ENCODE data around the gene MYO1F. TPM values are rescaled to one million over a fixed set of nuclear protein-coding genes. Genes with fewer than 3 reads are reported as not detected.
"Not testable (repeated sequence)": the region's sequence is repeated elsewhere in the genome, so short reads cannot be mapped to it uniquely, and the experiment has no call there.

The MYO1F gene
- total and polyA plus RNA-seq, 8 donors: 3.0 to 54.8 (median 18.8) TPM

GRCh38 chr19:8561075-8561764 is 16.0 kb downstream of the MYO1F start:
- Histone ChIP-seq H3K36me3 (no peaks in the 10 kb centered on the region), H3K27ac (no peak overlapping the region), H3K9me3 (no peaks in the 10 kb centered on the region), H3K27me3 (no peaks in the 10 kb centered on the region), H3K4me3 (no peak overlapping the region), H3K4me1 (peaks cover 0 to 21% (median 0%) of the 10 kb centered on the region in 4 donors)
- intact Hi-C loops (cut with DNase I; ENCODE audit: low total_unique reads): no loop called here
- WGBS, 5 donors: 63 to 77% (median 71%) methylated on average over 2 of the region's 2 CpGs
- DNase-seq: no peak
- TF ChIP-seq POLR2AphosphoS5 (IDR thresholded peaks at IDR 0.05) (no peak), EP300 (IDR thresholded peaks at IDR 0.05) (no peak), POLR2A (IDR thresholded peaks at IDR 0.05) (no peak), CTCF (IDR thresholded peaks at IDR 0.05) (no peak)

GRCh38 chr19:8558325-8558724 is 18.9 kb downstream of the MYO1F start:
- Histone ChIP-seq H3K4me1 (no peaks in the 10 kb centered on the region), H3K9me3 (no peaks in the 10 kb centered on the region), H3K27me3 (peaks cover 0 to 6% (median 0%) of the 10 kb centered on the region in 3 donors), H3K36me3 (peaks cover 0 to 14% (median 0%) of the 10 kb centered on the region in 4 donors), H3K4me3 (no peak overlapping the region), H3K27ac (no peak overlapping the region)
- WGBS, 5 donors: 53 to 74% (median 57%) methylated on average over 2 of the region's 2 CpGs
- no peak for TF ChIP-seq EP300 (IDR thresholded peaks at IDR 0.05)
- TF ChIP-seq CTCF (IDR thresholded peaks at IDR 0.05): no peak
- TF ChIP-seq POLR2A (IDR thresholded peaks at IDR 0.05): no peak
- TF ChIP-seq POLR2AphosphoS5 (IDR thresholded peaks at IDR 0.05): no peak
- no peak for DNase-seq
- intact Hi-C loops (cut with DNase I; ENCODE audit: low total_unique reads): no loop called here

GRCh38 chr19:8557642-8558238 is 19.5 kb downstream of the MYO1F start:
- peaks cover 0 to 20% (median 0%) of the 10 kb centered on the region in 4 donors for H3K36me3 ChIP-seq
- WGBS, 5 donors: 69 to 74% (median 72%) methylated on average over 6 of the region's 6 CpGs
- intact Hi-C loops (cut with DNase I; ENCODE audit: low total_unique reads): no loop called here
- no peak for TF ChIP-seq CTCF (IDR thresholded peaks at IDR 0.05)
- TF ChIP-seq POLR2A (IDR thresholded peaks at IDR 0.05): no peak
- TF ChIP-seq POLR2AphosphoS5 (IDR thresholded peaks at IDR 0.05): no peak
- TF ChIP-seq EP300 (IDR thresholded peaks at IDR 0.05): no peak
- no peaks in the 10 kb centered on the region for H3K4me1 ChIP-seq
- H3K9me3 ChIP-seq: no peaks in the 10 kb centered on the region
- H3K4me3 ChIP-seq: no peak overlapping the region
- no peak overlapping the region for H3K27ac ChIP-seq
- DNase-seq: no peak
- H3K27me3 ChIP-seq: peaks cover 0 to 6% (median 0%) of the 10 kb centered on the region in 3 donors

- H3K4me1 ChIP-seq; intact Hi-C loops (cut with DNase I; ENCODE audit: low total_unique reads); H3K27ac ChIP-seq; DNase-seq; H3K4me3 ChIP-seq; H3K27me3 ChIP-seq; H3K9me3 ChIP-seq: not testable (repeated sequence)
- 88 to 97% (median 96%) methylated on average over 6 to 7 of the region's 7 CpGs for WGBS, 5 donors
- peaks cover 0 to 47% (median 10%) of the 10 kb centered on the region in 4 donors for H3K36me3 ChIP-seq
These were observed 23.5 kb downstream of the MYO1F start for GRCh38 chr19:8553729-8554128.

GRCh38 chr19:8552810-8553209 is 24.4 kb downstream of the MYO1F start:
- no peaks in the 10 kb centered on the region for H3K4me1 ChIP-seq
- no peaks in the 10 kb centered on the region for H3K9me3 ChIP-seq
- TF ChIP-seq EP300 (IDR thresholded peaks at IDR 0.05) (no peak), POLR2AphosphoS5 (IDR thresholded peaks at IDR 0.05) (no peak), CTCF (IDR thresholded peaks at IDR 0.05) (no peak), POLR2A (IDR thresholded peaks at IDR 0.05) (no peak)
- peak in 1 of 2 donors; percentile 78 for DNase-seq
- H3K4me3 ChIP-seq: no peak overlapping the region
- H3K36me3 ChIP-seq: peaks cover 0 to 54% (median 14%) of the 10 kb centered on the region in 4 donors
- WGBS, 5 donors: 63 to 74% (median 69%) methylated on average over 10 of the region's 10 CpGs
- H3K27me3 ChIP-seq: peaks cover 0 to 6% (median 0%) of the 10 kb centered on the region in 3 donors
- intact Hi-C loops (cut with DNase I; ENCODE audit: low total_unique reads): no loop called here
- H3K27ac ChIP-seq: no peak overlapping the region
